HG03378 (cell line): ENCODE results near the gene ARMC7.

ENCODE experiments used
- ATAC-seq: cut with Tn5 transposase; IDR thresholded peaks from one replicate; pipeline ENCODE4 v1.9.1; 2021; ENCODE audit warnings: mild to moderate bottlenecking, moderate library complexity; ENCODE audit not compliant: unreplicated experiment

The ARMC7 gene

GRCh38 chr17:75098861-75099260 lies 10.9 kb upstream of the ARMC7 start:
- no peak for ATAC-seq

- no peak for ATAC-seq
Measured at GRCh38 chr17:75099881-75100595, 9.7 kb upstream of the ARMC7 start.

GRCh38 chr17:75102385-75102821 lies 7.4 kb upstream of the ARMC7 start:
- ATAC-seq, result no peak

- no peak for ATAC-seq
Measured at GRCh38 chr17:75103601-75104554, 5.9 kb upstream of the ARMC7 start.

GRCh38 chr17:75105126-75106080 lies 4.4 kb upstream of the ARMC7 start:
- ATAC-seq, result no peak

- no peak for ATAC-seq
Measured at GRCh38 chr17:75108193-75108592, 1.6 kb upstream of the ARMC7 start.

GRCh38 chr17:75109046-75109406 lies 743 bp upstream of the ARMC7 start:
- ATAC-seq, result no peak

- no peak for ATAC-seq
Measured at GRCh38 chr17:75110234-75110937, 617 bp downstream of the ARMC7 start.

GRCh38 chr17:75111777-75112335 lies 2.1 kb downstream of the ARMC7 start:
- ATAC-seq, result no peak

- no peak for ATAC-seq
Measured at GRCh38 chr17:75113798-75114551, 4.2 kb downstream of the ARMC7 start.

GRCh38 chr17:75114552-75115314 lies 5.0 kb downstream of the ARMC7 start:
- no peak for ATAC-seq

- no peak for ATAC-seq
Measured at GRCh38 chr17:75115555-75115954, 5.8 kb downstream of the ARMC7 start.

- ATAC-seq, result no peak
Measured at GRCh38 chr17:75116737-75117136, 7.0 kb downstream of the ARMC7 start.

- no peak for ATAC-seq
Measured at GRCh38 chr17:75118307-75118706, 8.5 kb downstream of the ARMC7 start.

- ATAC-seq, result no peak
Measured at GRCh38 chr17:75124041-75124818, 14.5 kb downstream of the ARMC7 start.

- ATAC-seq, result no peak
Measured at GRCh38 chr17:75124819-75125162, 15.0 kb downstream of the ARMC7 start.

GRCh38 chr17:75125984-75126383 lies 16.2 kb downstream of the ARMC7 start:
- ATAC-seq, result no peak

- no peak for ATAC-seq
Measured at GRCh38 chr17:75126954-75127353, 17.2 kb downstream of the ARMC7 start.
